ENCODE measurements around the gene DLGAP1. TPM values are rescaled to one million over a fixed set of nuclear protein-coding genes. Genes with fewer than 3 reads are reported as not detected.
A peak's percentile ranks its signal among the peaks of the same experiment; 100 is the strongest.

The DLGAP1 gene
- total RNA-seq, 1 donor from 2014 or later = 13.6 TPM

- Mint-ChIP-seq H3K27me3 (ENCODE audit: unreplicated experiment) (no peaks in the 10 kb centered on the region), H3K4me3 (ENCODE audit: unreplicated experiment) (no peak overlapping the region), H3K27ac (ENCODE audit: unreplicated experiment) (no peak overlapping the region), H3K36me3 (ENCODE audit: unreplicated experiment) (no peaks in the 10 kb centered on the region), H3K9me3 (ENCODE audit: unreplicated experiment) (no peaks in the 10 kb centered on the region), H3K4me1 (ENCODE audit: low read depth, unreplicated experiment) (peaks cover 22% of the 10 kb centered on the region)
- no peak for TF ChIP-seq CTCF (IDR thresholded peaks at IDR 0.05; ENCODE audit: partially characterized antibody, unreplicated experiment)
- no peak for DNase-seq
These were observed 328.2 kb downstream of the DLGAP1 start for GRCh38 chr18:4126939-4127338.

- TF ChIP-seq CTCF (IDR thresholded peaks at IDR 0.05; ENCODE audit: partially characterized antibody, unreplicated experiment) = no peak
- Mint-ChIP-seq H3K9me3 (ENCODE audit: unreplicated experiment) (no peaks in the 10 kb centered on the region), H3K36me3 (ENCODE audit: unreplicated experiment) (no peaks in the 10 kb centered on the region), H3K27ac (ENCODE audit: unreplicated experiment) (peak overlapping the region; percentile 63), H3K4me1 (ENCODE audit: low read depth, unreplicated experiment) (peaks cover 22% of the 10 kb centered on the region), H3K4me3 (ENCODE audit: unreplicated experiment) (peak overlapping the region; percentile 3), H3K27me3 (ENCODE audit: unreplicated experiment) (no peaks in the 10 kb centered on the region)
- DNase-seq = no peak
These were observed 329.4 kb downstream of the DLGAP1 start for GRCh38 chr18:4125627-4126230.

GRCh38 chr18:4125224-4125623, 329.9 kb downstream of the DLGAP1 start:
- Mint-ChIP-seq H3K9me3 (ENCODE audit: unreplicated experiment) (no peaks in the 10 kb centered on the region), H3K4me1 (ENCODE audit: low read depth, unreplicated experiment) (peaks cover 22% of the 10 kb centered on the region)

GRCh38 chr18:4119813-4120212, 335.3 kb downstream of the DLGAP1 start:
- TF ChIP-seq CTCF (IDR thresholded peaks at IDR 0.05; ENCODE audit: partially characterized antibody, unreplicated experiment) = no peak
- H3K27me3 Mint-ChIP-seq (ENCODE audit: unreplicated experiment) = peaks cover 3% of the 10 kb centered on the region
- no peak for DNase-seq
- peaks cover 3% of the 10 kb centered on the region for H3K4me1 Mint-ChIP-seq (ENCODE audit: low read depth, unreplicated experiment)
- H3K9me3 Mint-ChIP-seq (ENCODE audit: unreplicated experiment) = no peaks in the 10 kb centered on the region
- H3K27ac Mint-ChIP-seq (ENCODE audit: unreplicated experiment) = no peak overlapping the region
- no peak overlapping the region for H3K4me3 Mint-ChIP-seq (ENCODE audit: unreplicated experiment)
- no peaks in the 10 kb centered on the region for H3K36me3 Mint-ChIP-seq (ENCODE audit: unreplicated experiment)

More at GRCh38 chr18:4125224-4125623, 329.9 kb downstream of the DLGAP1 start:
- no peaks in the 10 kb centered on the region for H3K36me3 Mint-ChIP-seq (ENCODE audit: unreplicated experiment)
- peak overlapping the region; percentile 3 for H3K4me3 Mint-ChIP-seq (ENCODE audit: unreplicated experiment)
- no peak for TF ChIP-seq CTCF (IDR thresholded peaks at IDR 0.05; ENCODE audit: partially characterized antibody, unreplicated experiment)
- DNase-seq = peak; percentile 36
- peak overlapping the region; percentile 63 for H3K27ac Mint-ChIP-seq (ENCODE audit: unreplicated experiment)
- no peaks in the 10 kb centered on the region for H3K27me3 Mint-ChIP-seq (ENCODE audit: unreplicated experiment)

GRCh38 chr18:4119127-4119648, 335.9 kb downstream of the DLGAP1 start:
- no peak for TF ChIP-seq CTCF (IDR thresholded peaks at IDR 0.05; ENCODE audit: partially characterized antibody, unreplicated experiment)
- no peak overlapping the region for H3K4me3 Mint-ChIP-seq (ENCODE audit: unreplicated experiment)
- no peaks in the 10 kb centered on the region for H3K4me1 Mint-ChIP-seq (ENCODE audit: low read depth, unreplicated experiment)
- peaks cover 5% of the 10 kb centered on the region for H3K36me3 Mint-ChIP-seq (ENCODE audit: unreplicated experiment)
- DNase-seq = no peak
- no peaks in the 10 kb centered on the region for H3K9me3 Mint-ChIP-seq (ENCODE audit: unreplicated experiment)
- H3K27me3 Mint-ChIP-seq (ENCODE audit: unreplicated experiment) = peaks cover 3% of the 10 kb centered on the region
- H3K27ac Mint-ChIP-seq (ENCODE audit: unreplicated experiment) = no peak overlapping the region
